PC-9 (cell line): ENCODE results near the gene TBX10.
"Not testable (repeated sequence)": the region's sequence is repeated elsewhere in the genome, so short reads cannot be mapped to it uniquely, and the experiment has no call there.

Experiments
- CTCF ChIP-seq: fragments of 200-600 bp; sonication (generic); conservative IDR thresholded peaks from 2 replicates; pipeline ENCODE4 v1.6.1; 2017; ENCODE audit warnings: mixed run types, antibody characterized with exemption, mild to moderate bottlenecking, moderate library complexity
- EZH2 ChIP-seq: fragments of 200-600 bp; sonication (generic); IDR thresholded peaks from 2 replicates; pipeline ENCODE4 v1.8.0; 2017; ENCODE audit warnings: antibody characterized with exemption, low read depth

GRCh38 chr11:67626131-67626833 is 13.3 kb downstream of the TBX10 start:
- not testable (repeated sequence) for TF ChIP-seq CTCF, EZH2
